Caco-2 (cell line): ENCODE results near the gene C20orf144. TPM values are rescaled to one million over a fixed set of nuclear protein-coding genes. Genes with fewer than 3 reads are reported as not detected.
A peak's percentile ranks its signal among the peaks of the same experiment; 100 is the strongest.

Experiments used
- BruUV-seq: library from RNA; stranded (reverse); fragments of 400-500 nt; replicated peaks from 2 replicates; lab custom pipeline; 2021; lab: Mats Ljungman, UMichigan
- CTCF ChIA-PET: fragments of 300-600 bp; sonication (Branson Sonifier 250); formaldehyde crosslinking; loops from one replicate; lab custom pipeline; 2022; ENCODE audit warnings: antibody characterized with exemption; lab: Charles Lee
- POLR2A ChIA-PET: fragments of 300-600 bp; sonication (Branson Sonifier 250); formaldehyde crosslinking; loops from one replicate; lab custom pipeline; 2022; ENCODE audit warnings: antibody characterized with exemption; lab: Charles Lee
- DNase-seq, 2 experiments: peaks; one replicate each; pipeline versions ENCODE4 v3.0.0 to v3.0.0-alpha.2; 2020 to 2022
- H3K27me3 ChIP-seq: replicated peaks from 2 replicates; pipeline ENCODE4 v1.6.0; 2011; ENCODE audit warnings: low read length; ENCODE audit not compliant: control insufficient read depth, insufficient read depth
- H3K36me3 ChIP-seq: 2 replicates; pipeline ENCODE4 v1.5.1; 2011; ENCODE audit warnings: low read length; ENCODE audit not compliant: control insufficient read depth, insufficient read depth
- H3K4me1 ChIP-seq: fragments of 250-450 bp; sonication (Bioruptor Pico); 2 replicates; pipeline ENCODE4 v1.5.1; 2020; ENCODE audit warnings: mild to moderate bottlenecking
- H3K4me3 ChIP-seq: 2 replicates; pipeline ENCODE4 v1.5.1; 2011; ENCODE audit warnings: low read depth, mild to moderate bottlenecking, control low read depth, low read length
- H3K9me3 ChIP-seq: fragments of 250-450 bp; sonication (Bioruptor Pico); 2 replicates; pipeline ENCODE4 v1.5.1; 2020; ENCODE audit warnings: mild to moderate bottlenecking, moderate library complexity
- H3K27ac Mint-ChIP-seq: one replicate; pipeline ENCODE4 v1.8.0; 2022; ENCODE audit warnings: mixed read lengths; ENCODE audit not compliant: unreplicated experiment
- H3K27me3 Mint-ChIP-seq: one replicate; pipeline ENCODE4 v1.8.0; 2022; ENCODE audit warnings: mixed read lengths; ENCODE audit not compliant: insufficient read depth, unreplicated experiment
- H3K36me3 Mint-ChIP-seq: one replicate; pipeline ENCODE4 v1.8.0; 2022; ENCODE audit warnings: mild to moderate bottlenecking, mixed read lengths; ENCODE audit not compliant: insufficient read depth, unreplicated experiment
- H3K4me1 Mint-ChIP-seq: one replicate; pipeline ENCODE4 v1.8.0; 2022; ENCODE audit warnings: low read depth, mixed read lengths; ENCODE audit not compliant: unreplicated experiment
- H3K4me3 Mint-ChIP-seq: one replicate; pipeline ENCODE4 v1.8.0; 2022; ENCODE audit warnings: mild to moderate bottlenecking, moderate library complexity, mixed read lengths; ENCODE audit not compliant: unreplicated experiment
- H3K9me3 Mint-ChIP-seq: one replicate; pipeline ENCODE4 v1.8.0; 2022; ENCODE audit warnings: mixed read lengths; ENCODE audit not compliant: unreplicated experiment
- CTCF ChIP-seq, 2 experiments: fragments of 200-600 bp in 1 of 2; IDR thresholded peaks; 1 replicate in 1 of 2; 2 replicates in 1 of 2; pipeline versions ENCODE4 v1.5.1 to v1.8.0; 2011 to 2022; ENCODE audit warnings: antibody characterized with exemption in 1 of 2, control low read depth in 1 of 2, inconsistent platforms in 1 of 2, low read depth in 1 of 2, low read length in 1 of 2, mild to moderate bottlenecking in 1 of 2, moderate library complexity in 1 of 2; ENCODE audit not compliant: insufficient read depth in 1 of 2, severe bottlenecking in 1 of 2, unreplicated experiment in 1 of 2
- intact Hi-C: fragments of 100-400 bp; cut with micrococcal nuclease; formaldehyde crosslinking; loops from one replicate; pipeline ENCODE4 v1.10.0; 2022; ENCODE audit not compliant: unreplicated experiment
- total RNA-seq: library from RNA; stranded (reverse); gene quantifications from 2 replicates; pipeline ENCODE4 v1.2.3, GENCODE V29; 2022

C20orf144 gene
- total RNA-seq, 1 experiment from 2014 or later, result 0.18 TPM

GRCh38 chr20:33686984-33687366 is 24.8 kb downstream of the C20orf144 start:
- intact Hi-C loops, result loop anchor here (1.0 to 5.0 kb wide), 6 partner anchors 13 to 305 kb away; partner anchors contain the start of genes ACTL10, CHMP4B, NECAB3 and PXMP4
- Histone ChIP-seq H3K9me3 (no peaks in the 10 kb centered on the region), H3K4me3 (peak overlapping the region; percentile 19; the same call in 1 of the 2 replicates), H3K27me3 (no peaks in the 10 kb centered on the region), H3K36me3 (no peaks in the 10 kb centered on the region), H3K4me1 (peaks cover 46% of the 10 kb centered on the region)
- H3K27me3 Mint-ChIP-seq, result no peaks in the 10 kb centered on the region
- POLR2A ChIA-PET, result no interaction called here
- peaks cover 27% of the 10 kb centered on the region for H3K36me3 Mint-ChIP-seq
- H3K27ac Mint-ChIP-seq, result peak overlapping the region; percentile 55
- H3K9me3 Mint-ChIP-seq, result no peaks in the 10 kb centered on the region
- TF ChIP-seq CTCF (IDR thresholded peaks at IDR 0.05; ENCODE audit: insufficient read depth in 1 of 2, low read depth in 1 of 2, low read length in 1 of 2, severe bottlenecking in 1 of 2, unreplicated experiment in 1 of 2), result no peak
- H3K4me1 Mint-ChIP-seq, result peaks cover 56% of the 10 kb centered on the region
- DNase-seq, result no peak
- BruUV-seq, result TSS peak; percentile 86
- CTCF ChIA-PET, result interaction anchor here (1.0 to 3.2 kb wide), 2 partner anchors 20 to 41 kb away, joined by 6 to 21 read pairs; partner anchors contain the start of gene ACTL10
- H3K4me3 Mint-ChIP-seq, result peak overlapping the region; percentile 68

- H3K9me3 Mint-ChIP-seq, result no peaks in the 10 kb centered on the region
- peaks cover 51% of the 10 kb centered on the region for H3K4me1 Mint-ChIP-seq
- peak overlapping the region; percentile 55 for H3K27ac Mint-ChIP-seq
- POLR2A ChIA-PET, result no interaction called here
- Histone ChIP-seq H3K4me1 (peaks cover 46% of the 10 kb centered on the region), H3K36me3 (no peaks in the 10 kb centered on the region), H3K4me3 (no peak overlapping the region), H3K27me3 (no peaks in the 10 kb centered on the region), H3K9me3 (no peaks in the 10 kb centered on the region)
- CTCF ChIA-PET, result interaction anchor here (1.0 to 3.2 kb wide), 2 partner anchors 20 to 41 kb away, joined by 6 to 21 read pairs; partner anchors contain the start of gene ACTL10
- no peak for TF ChIP-seq CTCF (IDR thresholded peaks at IDR 0.05; ENCODE audit: insufficient read depth in 1 of 2, low read depth in 1 of 2, low read length in 1 of 2, severe bottlenecking in 1 of 2, unreplicated experiment in 1 of 2)
- intact Hi-C loops, result loop anchor here (2.0 to 5.0 kb wide), 3 partner anchors 21 to 305 kb away; partner anchors contain the start of genes ACTL10, CHMP4B and RALY
- BruUV-seq, result no TSS peak
- DNase-seq, result no peak
- peaks cover 22% of the 10 kb centered on the region for H3K36me3 Mint-ChIP-seq
- H3K4me3 Mint-ChIP-seq, result peak overlapping the region; percentile 68
- no peaks in the 10 kb centered on the region for H3K27me3 Mint-ChIP-seq
Observed at GRCh38 chr20:33687370-33687915, 25.3 kb downstream of the C20orf144 start.

- intact Hi-C loops, result loop anchor here (2.0 to 5.0 kb wide), 3 partner anchors 21 to 304 kb away; partner anchors contain the start of genes ACTL10, CHMP4B and RALY
- ChIA-PET CTCF (interaction anchor here (0.7 to 3.2 kb wide), 4 partner anchors 21 to 44 kb away, joined by 4 to 21 read pairs (median 6); partner anchors contain the start of gene ACTL10), POLR2A (interaction anchor here (0.6 to 1.1 kb wide), 2 partner anchors 14 to 32 kb away, joined by 3 to 4 read pairs (median 3); partner anchors contain the start of gene PXMP4)
- no peaks in the 10 kb centered on the region for H3K27me3 ChIP-seq
- Mint-ChIP-seq H3K9me3 (no peaks in the 10 kb centered on the region), H3K4me1 (peaks cover 48% of the 10 kb centered on the region), H3K27ac (peak overlapping the region; percentile 55), H3K36me3 (peaks cover 14% of the 10 kb centered on the region), H3K4me3 (peak overlapping the region; percentile 27), H3K27me3 (no peaks in the 10 kb centered on the region)
- DNase-seq, result no peak
- H3K9me3 ChIP-seq, result no peaks in the 10 kb centered on the region
- no peaks in the 10 kb centered on the region for H3K36me3 ChIP-seq
- H3K4me1 ChIP-seq, result peaks cover 46% of the 10 kb centered on the region
- no peak for TF ChIP-seq CTCF (IDR thresholded peaks at IDR 0.05; ENCODE audit: insufficient read depth in 1 of 2, low read depth in 1 of 2, low read length in 1 of 2, severe bottlenecking in 1 of 2, unreplicated experiment in 1 of 2)
- no TSS peak for BruUV-seq
- no peak overlapping the region for H3K4me3 ChIP-seq
Observed at GRCh38 chr20:33687993-33688937, 26.1 kb downstream of the C20orf144 start.
